GM19324 (cell line): Measurements from ENCODE around the gene RASAL2.

ENCODE experiments used
- ATAC-seq: cut with Tn5 transposase; IDR thresholded peaks from one replicate; pipeline ENCODE4 v1.9.1; 2021; ENCODE audit warnings: mild to moderate bottlenecking, moderate library complexity; ENCODE audit not compliant: unreplicated experiment, low FRiP score

Gene RASAL2

DNA sequence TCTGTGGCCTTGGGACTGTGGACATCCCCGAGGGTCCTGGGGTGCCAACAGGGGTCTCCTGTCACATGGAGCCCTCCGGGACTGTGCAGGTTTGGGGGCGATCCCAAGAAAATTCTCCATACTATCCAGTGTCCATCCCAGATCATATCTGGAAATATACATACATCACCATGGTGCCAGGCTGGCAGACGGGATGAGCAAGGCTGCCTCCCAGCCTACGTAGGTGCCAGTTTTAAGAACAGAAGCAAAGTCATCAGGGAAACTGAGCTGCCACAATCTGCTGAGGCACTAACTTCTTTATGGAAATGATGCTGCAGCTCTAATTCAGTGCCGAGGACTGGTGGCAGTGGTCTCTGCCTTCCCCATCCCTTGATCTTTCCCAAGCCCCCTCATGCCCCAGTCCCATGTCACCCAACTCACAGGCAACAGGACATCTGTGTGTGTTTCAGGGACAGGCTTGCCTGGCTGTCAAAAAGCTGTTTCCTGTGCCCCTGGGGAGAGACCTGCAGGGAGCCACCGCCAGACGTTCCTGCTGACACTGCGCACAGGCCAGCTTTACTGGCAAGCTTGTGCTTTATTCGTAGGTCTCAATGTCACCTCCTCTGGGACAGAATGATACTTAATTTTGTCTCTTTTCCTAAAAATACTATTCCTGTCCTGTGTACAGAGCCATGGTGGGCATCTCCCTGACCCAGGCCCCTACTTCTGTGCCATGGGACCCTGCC is 434.5 kb downstream of the RASAL2 start:
- no peak for ATAC-seq

DNA sequence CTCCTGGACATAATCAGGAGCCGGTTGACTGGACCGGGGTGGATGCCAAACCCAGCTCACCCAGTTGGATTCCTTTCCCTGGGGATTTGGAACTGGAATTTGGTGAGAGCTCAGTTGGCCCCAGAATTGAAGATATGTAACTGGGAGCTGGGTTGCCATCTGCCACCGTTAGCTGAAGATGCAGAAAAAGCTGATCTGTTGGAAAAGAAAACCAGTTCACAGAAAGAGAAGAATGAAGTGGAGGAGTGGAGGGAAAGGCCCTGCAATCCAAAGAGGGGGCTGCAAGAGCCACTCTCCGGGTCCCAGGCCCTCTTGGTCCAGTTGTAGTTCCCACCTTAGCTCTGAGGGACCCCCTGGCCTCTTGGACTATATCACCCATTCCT is 435.0 kb downstream of the RASAL2 start:
- no peak for ATAC-seq

DNA sequence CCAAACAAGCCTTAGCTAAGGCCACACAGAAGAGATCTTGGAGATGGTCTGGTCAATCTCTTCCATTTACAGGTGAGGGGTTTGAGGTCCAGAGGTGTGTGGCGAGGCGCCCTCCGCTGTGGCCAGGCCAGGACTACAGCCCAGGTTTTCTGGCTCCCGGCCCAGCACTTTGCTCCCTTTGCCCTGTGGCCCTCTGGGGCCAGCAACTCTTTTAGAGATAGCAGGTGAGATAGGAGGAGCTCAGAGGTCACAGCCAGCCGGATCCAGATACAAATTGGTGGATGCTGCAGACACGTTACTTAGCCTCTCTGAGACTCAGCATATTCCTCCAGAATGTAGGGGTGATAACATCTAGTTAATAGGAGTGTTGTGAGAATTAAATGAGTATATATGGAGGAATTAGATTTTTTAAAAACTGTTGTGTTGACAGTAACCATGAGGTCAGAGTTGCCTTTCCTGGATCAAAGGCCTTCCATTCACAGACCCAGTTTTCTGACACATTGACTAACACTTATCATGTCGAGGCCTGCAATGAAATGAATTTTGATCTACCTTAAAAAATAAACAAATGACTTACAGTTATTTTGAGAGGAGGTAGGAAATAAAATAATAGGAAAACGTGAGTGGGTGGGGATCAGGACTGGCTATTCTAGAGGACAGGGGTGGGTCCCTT is 435.6 kb downstream of the RASAL2 start:
- no peak for ATAC-seq

DNA sequence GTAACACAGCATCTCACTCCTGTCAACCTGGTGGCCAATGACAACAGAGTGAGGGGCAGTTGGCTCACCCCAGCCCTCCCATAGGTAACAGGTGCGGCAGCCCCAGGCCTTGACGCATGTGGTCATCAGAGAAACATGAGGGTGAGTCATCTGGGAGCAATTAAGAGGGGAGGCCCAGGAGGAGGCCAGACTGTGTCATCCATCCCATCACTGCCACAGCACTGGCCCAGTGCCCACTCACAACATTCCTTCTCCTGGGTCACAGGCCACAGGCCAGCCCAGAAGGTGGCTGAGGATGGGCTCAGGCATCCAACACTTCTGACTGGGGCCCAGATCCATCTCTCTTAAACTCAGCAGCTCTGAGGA is 436.1 kb downstream of the RASAL2 start:
- ATAC-seq: no peak

DNA sequence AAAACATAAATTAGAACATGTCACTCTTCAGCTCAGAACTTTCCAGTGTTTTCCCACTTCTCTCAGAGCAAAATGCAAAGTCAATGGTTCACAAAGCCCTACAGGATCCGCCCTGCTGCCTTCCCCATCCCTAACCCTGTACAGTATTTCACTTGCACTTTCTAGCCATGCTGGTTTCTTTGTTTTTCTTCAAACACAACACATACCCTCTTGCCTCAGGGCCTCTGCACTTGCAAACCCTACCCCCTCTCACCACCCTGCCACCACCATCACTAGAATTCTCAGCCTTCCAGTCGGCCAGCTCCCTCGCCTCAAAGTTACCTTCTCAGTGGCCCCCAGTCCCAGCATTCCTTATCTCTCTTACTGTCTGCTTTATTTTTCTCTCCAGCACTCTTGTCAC is 436.6 kb downstream of the RASAL2 start:
- ATAC-seq: no peak

DNA sequence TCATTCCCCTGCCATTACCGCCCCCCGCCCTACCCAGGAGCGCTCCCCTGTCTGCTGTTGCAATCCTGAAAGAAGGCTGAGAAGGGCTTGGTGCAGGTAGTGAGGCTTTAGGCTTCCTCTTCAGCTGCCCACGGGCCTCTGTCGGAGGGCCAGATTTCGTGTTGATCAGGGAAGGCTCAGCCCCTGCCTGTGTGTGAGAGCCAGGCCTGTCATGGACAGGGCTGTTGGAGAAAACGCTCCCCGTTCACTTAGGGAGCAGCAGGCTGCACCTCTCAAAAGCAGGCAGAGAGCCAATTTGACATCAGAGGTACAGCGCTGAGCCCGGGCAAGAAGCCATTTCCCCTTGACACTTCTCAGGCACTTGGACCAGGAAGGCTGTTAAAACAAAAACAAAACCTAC is 438.0 kb downstream of the RASAL2 start:
- ATAC-seq: no peak

DNA sequence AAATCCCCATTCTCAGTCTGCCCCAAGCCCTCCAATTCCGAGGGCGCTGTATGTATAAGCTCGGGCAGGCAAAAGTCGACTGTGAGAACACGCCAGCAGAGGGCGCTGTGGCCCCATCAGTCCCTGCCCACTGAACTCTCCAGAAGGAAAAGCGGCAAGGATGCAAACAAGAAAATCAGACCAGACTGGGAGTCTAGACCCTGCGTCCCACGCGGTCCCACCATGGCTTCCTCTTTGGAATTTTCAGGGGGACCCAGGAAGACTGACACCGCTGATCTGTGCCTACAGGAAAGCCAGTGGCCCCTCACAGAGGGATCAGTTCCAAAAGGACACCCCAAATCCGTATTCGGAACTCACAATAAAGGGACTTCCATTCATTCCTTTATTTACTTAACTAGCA is 438.5 kb downstream of the RASAL2 start:
- ATAC-seq: peak; percentile 67

DNA sequence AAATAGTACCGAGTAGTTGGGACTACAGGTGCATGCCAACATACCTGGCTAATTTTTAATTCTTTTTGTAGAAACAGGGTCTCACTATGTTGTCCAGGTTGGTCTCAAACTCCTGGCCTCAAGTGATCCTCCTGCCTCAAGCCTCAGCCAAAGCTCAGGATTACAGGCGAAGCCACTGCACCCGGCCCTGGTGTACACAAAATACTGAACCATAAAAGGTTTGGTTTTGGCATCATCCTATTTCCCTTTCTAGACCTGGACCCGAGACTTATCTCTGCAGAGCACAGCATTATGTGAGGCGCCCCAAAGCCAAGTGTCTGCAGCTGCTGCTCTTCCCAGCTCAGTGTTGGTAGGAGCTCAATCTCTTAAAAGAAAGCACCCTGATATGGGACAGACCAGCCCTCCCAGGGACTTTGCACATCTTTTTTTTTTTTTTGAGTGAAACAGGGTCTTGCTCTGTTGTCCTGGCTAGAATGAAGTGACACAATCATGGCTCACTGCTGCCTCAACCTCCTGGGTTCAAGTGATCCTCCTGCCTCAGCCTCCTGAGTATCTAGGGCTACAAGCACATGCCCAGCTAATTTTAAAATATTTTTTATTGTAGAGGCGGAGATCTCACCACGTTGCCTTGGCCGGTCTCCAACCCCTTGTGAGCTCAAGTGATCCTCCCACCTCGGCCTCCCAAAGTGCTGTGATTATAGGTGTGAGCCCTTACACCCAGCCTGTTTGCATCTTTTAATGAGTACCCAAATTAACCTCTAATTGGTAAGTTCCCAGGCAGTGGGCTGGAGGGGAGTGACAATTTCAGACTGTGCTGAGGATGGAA is 439.4 kb downstream of the RASAL2 start:
- ATAC-seq: no peak
